ENCODE data around the gene SLC5A3.

DNA sequence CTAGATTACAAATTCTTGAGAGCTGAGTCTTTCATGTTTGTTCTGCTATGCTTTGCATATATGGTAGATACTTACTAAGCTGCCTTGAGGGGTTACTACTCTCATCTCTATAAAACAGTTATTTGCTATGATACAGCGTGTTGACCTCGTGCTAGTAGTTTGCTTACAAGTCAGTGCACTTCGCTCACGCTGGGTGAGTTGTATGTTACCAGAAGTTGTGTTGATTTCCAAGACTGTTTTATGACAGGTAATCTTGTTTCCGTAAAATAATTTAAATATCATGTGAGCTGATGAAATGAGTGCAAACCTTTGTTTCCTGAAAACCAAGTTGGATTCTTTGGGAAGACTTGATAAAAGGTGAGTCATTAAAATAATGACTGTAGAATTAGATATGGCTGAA, 7.3 kb downstream of the SLC5A3 start:
- TF ChIP-seq, protein P1, sequence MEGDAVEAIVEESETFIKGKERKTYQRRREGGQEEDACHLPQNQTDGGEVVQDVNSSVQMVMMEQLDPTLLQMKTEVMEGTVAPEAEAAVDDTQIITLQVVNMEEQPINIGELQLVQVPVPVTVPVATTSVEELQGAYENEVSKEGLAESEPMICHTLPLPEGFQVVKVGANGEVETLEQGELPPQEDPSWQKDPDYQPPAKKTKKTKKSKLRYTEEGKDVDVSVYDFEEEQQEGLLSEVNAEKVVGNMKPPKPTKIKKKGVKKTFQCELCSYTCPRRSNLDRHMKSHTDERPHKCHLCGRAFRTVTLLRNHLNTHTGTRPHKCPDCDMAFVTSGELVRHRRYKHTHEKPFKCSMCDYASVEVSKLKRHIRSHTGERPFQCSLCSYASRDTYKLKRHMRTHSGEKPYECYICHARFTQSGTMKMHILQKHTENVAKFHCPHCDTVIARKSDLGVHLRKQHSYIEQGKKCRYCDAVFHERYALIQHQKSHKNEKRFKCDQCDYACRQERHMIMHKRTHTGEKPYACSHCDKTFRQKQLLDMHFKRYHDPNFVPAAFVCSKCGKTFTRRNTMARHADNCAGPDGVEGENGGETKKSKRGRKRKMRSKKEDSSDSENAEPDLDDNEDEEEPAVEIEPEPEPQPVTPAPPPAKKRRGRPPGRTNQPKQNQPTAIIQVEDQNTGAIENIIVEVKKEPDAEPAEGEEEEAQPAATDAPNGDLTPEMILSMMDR (IDR thresholded peaks at IDR 0.05) = no peak
- TF ChIP-seq POLR2AphosphoS5 (IDR thresholded peaks at IDR 0.05) = no peak

Measured in gastroesophageal sphincter (tissue), 3 donors.